SK-N-SH treated with all-trans-retinoic acid at 6 μM for 48 hours (cell line): ENCODE measurements around the gene ZNF318.
"Not testable (repeated sequence)": the region's sequence is repeated elsewhere in the genome, so short reads cannot be mapped to it uniquely, and the experiment has no call there.

Experiments
- ATAC-seq: fragments of 200-7000 bp; cut with Tn5 transposase; 3 replicates; pipeline ENCODE4 v1.9.1; 2020; ENCODE audit warnings: mild to moderate bottlenecking, moderate library complexity
- ARNTL ChIP-seq: fragments of 450-650 bp; formaldehyde crosslinking; IDR thresholded peaks from 2 replicates; pipeline ENCODE4 v1.5.0; 2020; ENCODE audit warnings: low read depth, mild to moderate bottlenecking, moderate library complexity, borderline replicate concordance
- BACH2 ChIP-seq: fragments of 250-450 bp; sonication (Bioruptor Pico); IDR thresholded peaks from 2 replicates; pipeline ENCODE4 v1.9.0; 2021; ENCODE audit warnings: mild to moderate bottlenecking, borderline replicate concordance
- CSDC2 ChIP-seq: fragments of 250-450 bp; sonication (Bioruptor Pico); IDR thresholded peaks from 2 replicates; pipeline ENCODE4 v1.5.0; 2020; ENCODE audit warnings: mild to moderate bottlenecking, moderate library complexity
- ESRRG ChIP-seq: fragments of 250-450 bp; sonication (Bioruptor Pico); IDR thresholded peaks from 2 replicates; pipeline ENCODE4 v1.6.1; 2021; ENCODE audit warnings: mild to moderate bottlenecking
- GLIS3 ChIP-seq: fragments of 250-450 bp; sonication (Bioruptor Pico); IDR thresholded peaks from 2 replicates; pipeline ENCODE4 v1.5.0; 2020; ENCODE audit warnings: mild to moderate bottlenecking, moderate library complexity
- OSR1 ChIP-seq: fragments of 250-450 bp; sonication (Bioruptor Pico); IDR thresholded peaks from 2 replicates; pipeline ENCODE4 v1.8.0; 2022; ENCODE audit warnings: moderate library complexity, mild to moderate bottlenecking, inconsistent platforms
- PPARA ChIP-seq: fragments of 250-450 bp; sonication (Bioruptor Pico); IDR thresholded peaks from 2 replicates; pipeline ENCODE4 v1.5.0; 2020; ENCODE audit warnings: mild to moderate bottlenecking, borderline replicate concordance
- RARB ChIP-seq: fragments of 250-450 bp; sonication (Bioruptor Pico); IDR thresholded peaks from 2 replicates; pipeline ENCODE4 v1.8.0; 2021; ENCODE audit warnings: mild to moderate bottlenecking, moderate library complexity
- SNAI2 ChIP-seq: fragments of 250-450 bp; sonication (Bioruptor Pico); IDR thresholded peaks from 2 replicates; pipeline ENCODE4 v1.5.0; 2020; ENCODE audit warnings: mild to moderate bottlenecking, moderate library complexity
- TCF4 ChIP-seq: fragments of 250-450 bp; sonication (Bioruptor Pico); IDR thresholded peaks from 2 replicates; pipeline ENCODE4 v1.8.0; 2021; ENCODE audit warnings: mild to moderate bottlenecking, moderate library complexity, borderline replicate concordance
- TOX ChIP-seq: fragments of 250-450 bp; sonication (Bioruptor Pico); IDR thresholded peaks from 2 replicates; pipeline ENCODE4 v1.8.0; 2021; ENCODE audit warnings: mild to moderate bottlenecking, moderate library complexity, borderline replicate concordance
- ZC3H10 ChIP-seq: fragments of 250-450 bp; sonication (Bioruptor Pico); IDR thresholded peaks from 2 replicates; pipeline ENCODE4 v1.5.1; 2021; ENCODE audit warnings: mild to moderate bottlenecking, moderate library complexity
- ZFP3 ChIP-seq: fragments of 250-450 bp; sonication (Bioruptor Pico); IDR thresholded peaks from 2 replicates; pipeline ENCODE4 v1.5.0; 2020; ENCODE audit warnings: mild to moderate bottlenecking, moderate library complexity
- ZFP30 ChIP-seq: fragments of 450-650 bp; formaldehyde crosslinking; IDR thresholded peaks from 2 replicates; pipeline ENCODE4 v1.5.0; 2022; ENCODE audit warnings: mild to moderate bottlenecking, moderate library complexity
- ZNF565 ChIP-seq: fragments of 450-650 bp; formaldehyde crosslinking; conservative IDR thresholded peaks from 2 replicates; pipeline ENCODE4 v1.5.0; 2020; ENCODE audit warnings: low read depth, mild to moderate bottlenecking, moderate library complexity
- ZNF8 ChIP-seq: fragments of 450-650 bp; formaldehyde crosslinking; IDR thresholded peaks from 2 replicates; pipeline ENCODE4 v1.5.0; 2020; ENCODE audit warnings: mild to moderate bottlenecking, moderate library complexity
- TF ChIP-seq, protein P1 (sequence below): fragments of 250-450 bp; sonication (Bioruptor Pico); IDR thresholded peaks from 2 replicates; pipeline ENCODE4 v1.8.0; 2021; ENCODE audit warnings: low read depth, mild to moderate bottlenecking, moderate library complexity, borderline replicate concordance
- TF ChIP-seq, protein P2 (sequence below): fragments of 250-450 bp; sonication (Bioruptor Pico); IDR thresholded peaks from 2 replicates; pipeline ENCODE4 v1.5.1; 2021; ENCODE audit warnings: mild to moderate bottlenecking, moderate library complexity
- TF ChIP-seq, protein P3 (sequence below): fragments of 250-450 bp; sonication (Bioruptor Pico); IDR thresholded peaks from 2 replicates; pipeline ENCODE4 v1.5.0; 2020; ENCODE audit warnings: mild to moderate bottlenecking, moderate library complexity
- TF ChIP-seq, protein P4 (sequence below): fragments of 250-450 bp; sonication (Bioruptor Pico); IDR thresholded peaks from 2 replicates; pipeline ENCODE4 v1.8.0; 2020; ENCODE audit warnings: mild to moderate bottlenecking, moderate library complexity, borderline replicate concordance

The ZNF318 gene

DNA sequence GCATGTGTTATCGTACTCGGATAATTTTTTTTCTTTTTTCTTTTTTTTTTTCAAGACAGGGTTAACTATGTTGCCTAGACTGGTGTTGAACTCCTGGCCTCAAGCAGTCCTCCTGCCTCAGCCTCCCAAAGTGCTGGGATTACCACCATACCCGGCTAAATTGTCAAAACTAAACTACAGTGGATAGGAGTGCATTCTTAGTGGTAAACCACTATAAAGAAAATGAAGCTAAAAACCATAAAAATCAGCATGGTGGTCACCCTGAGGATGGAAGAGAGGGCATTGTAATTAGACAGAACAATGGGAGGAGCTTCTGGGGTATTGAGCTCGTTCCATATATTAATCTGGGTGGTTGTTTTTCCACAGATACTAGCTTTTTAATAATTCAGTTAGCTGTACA, 6.2 kb upstream of the ZNF318 start:
- TF ChIP-seq ZNF8 (CRISPR knock-in tag) (no peak), PPARA (no peak), SNAI2 (CRISPR knock-in tag) (no peak), CSDC2 (CRISPR knock-in tag) (no peak), BACH2 (CRISPR knock-in tag) (no peak), ESRRG (CRISPR knock-in tag) (no peak), RARB (CRISPR knock-in tag) (no peak), ZC3H10 (CRISPR knock-in tag) (no peak), OSR1 (no peak), ZNF565 (CRISPR knock-in tag) (no peak), GLIS3 (CRISPR knock-in tag) (no peak), ZFP3 (CRISPR knock-in tag) (no peak)
- TF ChIP-seq, protein P1, sequence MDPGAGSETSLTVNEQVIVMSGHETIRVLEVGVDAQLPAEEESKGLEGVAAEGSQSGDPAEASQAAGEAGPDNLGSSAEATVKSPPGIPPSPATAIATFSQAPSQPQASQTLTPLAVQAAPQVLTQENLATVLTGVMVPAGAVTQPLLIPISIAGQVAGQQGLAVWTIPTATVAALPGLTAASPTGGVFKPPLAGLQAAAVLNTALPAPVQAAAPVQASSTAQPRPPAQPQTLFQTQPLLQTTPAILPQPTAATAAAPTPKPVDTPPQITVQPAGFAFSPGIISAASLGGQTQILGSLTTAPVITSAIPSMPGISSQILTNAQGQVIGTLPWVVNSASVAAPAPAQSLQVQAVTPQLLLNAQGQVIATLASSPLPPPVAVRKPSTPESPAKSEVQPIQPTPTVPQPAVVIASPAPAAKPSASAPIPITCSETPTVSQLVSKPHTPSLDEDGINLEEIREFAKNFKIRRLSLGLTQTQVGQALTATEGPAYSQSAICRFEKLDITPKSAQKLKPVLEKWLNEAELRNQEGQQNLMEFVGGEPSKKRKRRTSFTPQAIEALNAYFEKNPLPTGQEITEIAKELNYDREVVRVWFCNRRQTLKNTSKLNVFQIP (CRISPR knock-in tag): no peak
- TF ChIP-seq, protein P2, sequence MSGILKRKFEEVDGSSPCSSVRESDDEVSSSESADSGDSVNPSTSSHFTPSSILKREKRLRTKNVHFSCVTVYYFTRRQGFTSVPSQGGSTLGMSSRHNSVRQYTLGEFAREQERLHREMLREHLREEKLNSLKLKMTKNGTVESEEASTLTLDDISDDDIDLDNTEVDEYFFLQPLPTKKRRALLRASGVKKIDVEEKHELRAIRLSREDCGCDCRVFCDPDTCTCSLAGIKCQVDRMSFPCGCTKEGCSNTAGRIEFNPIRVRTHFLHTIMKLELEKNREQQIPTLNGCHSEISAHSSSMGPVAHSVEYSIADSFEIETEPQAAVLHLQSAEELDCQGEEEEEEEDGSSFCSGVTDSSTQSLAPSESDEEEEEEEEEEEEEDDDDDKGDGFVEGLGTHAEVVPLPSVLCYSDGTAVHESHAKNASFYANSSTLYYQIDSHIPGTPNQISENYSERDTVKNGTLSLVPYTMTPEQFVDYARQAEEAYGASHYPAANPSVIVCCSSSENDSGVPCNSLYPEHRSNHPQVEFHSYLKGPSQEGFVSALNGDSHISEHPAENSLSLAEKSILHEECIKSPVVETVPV (CRISPR knock-in tag): no peak
- ATAC-seq: no peak

DNA sequence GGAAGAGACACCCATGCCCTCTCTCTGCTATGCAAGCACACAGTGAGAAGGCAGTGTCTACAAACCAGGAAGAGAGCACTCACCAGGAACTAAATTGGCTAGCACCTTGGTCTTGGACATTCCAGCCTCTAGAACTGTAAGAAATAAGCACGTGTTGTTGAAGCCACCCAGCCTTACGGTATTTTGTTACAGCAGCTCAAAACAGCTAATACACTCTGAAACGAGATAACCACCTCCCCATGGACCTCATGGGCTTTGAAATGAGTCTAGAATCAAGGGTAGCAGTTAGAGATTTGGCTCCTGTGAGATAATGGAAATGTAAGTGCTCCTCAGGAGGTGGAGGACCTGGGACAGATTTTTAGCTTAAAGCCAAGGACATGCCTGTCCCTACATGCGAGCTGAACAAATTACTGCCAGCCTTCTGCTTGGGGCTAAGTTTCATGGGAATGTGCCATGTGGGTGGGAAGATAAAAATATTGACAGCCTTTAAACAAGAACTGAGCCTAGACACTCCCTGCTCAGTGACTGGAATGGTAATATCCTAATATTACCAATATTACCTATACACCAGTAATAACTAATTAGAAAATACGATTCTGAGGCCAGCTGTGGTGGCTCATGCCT, 3.9 kb upstream of the ZNF318 start:
- TF ChIP-seq TOX: no peak
- TF ChIP-seq RARB (CRISPR knock-in tag): no peak
- no peak for TF ChIP-seq ESRRG (CRISPR knock-in tag)
- TF ChIP-seq, protein P3, sequence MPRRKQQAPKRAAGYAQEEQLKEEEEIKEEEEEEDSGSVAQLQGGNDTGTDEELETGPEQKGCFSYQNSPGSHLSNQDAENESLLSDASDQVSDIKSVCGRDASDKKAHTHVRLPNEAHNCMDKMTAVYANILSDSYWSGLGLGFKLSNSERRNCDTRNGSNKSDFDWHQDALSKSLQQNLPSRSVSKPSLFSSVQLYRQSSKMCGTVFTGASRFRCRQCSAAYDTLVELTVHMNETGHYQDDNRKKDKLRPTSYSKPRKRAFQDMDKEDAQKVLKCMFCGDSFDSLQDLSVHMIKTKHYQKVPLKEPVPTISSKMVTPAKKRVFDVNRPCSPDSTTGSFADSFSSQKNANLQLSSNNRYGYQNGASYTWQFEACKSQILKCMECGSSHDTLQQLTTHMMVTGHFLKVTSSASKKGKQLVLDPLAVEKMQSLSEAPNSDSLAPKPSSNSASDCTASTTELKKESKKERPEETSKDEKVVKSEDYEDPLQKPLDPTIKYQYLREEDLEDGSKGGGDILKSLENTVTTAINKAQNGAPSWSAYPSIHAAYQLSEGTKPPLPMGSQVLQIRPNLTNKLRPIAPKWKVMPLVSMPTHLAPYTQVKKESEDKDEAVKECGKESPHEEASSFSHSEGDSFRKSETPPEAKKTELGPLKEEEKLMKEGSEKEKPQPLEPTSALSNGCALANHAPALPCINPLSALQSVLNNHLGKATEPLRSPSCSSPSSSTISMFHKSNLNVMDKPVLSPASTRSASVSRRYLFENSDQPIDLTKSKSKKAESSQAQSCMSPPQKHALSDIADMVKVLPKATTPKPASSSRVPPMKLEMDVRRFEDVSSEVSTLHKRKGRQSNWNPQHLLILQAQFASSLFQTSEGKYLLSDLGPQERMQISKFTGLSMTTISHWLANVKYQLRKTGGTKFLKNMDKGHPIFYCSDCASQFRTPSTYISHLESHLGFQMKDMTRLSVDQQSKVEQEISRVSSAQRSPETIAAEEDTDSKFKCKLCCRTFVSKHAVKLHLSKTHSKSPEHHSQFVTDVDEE: no peak
- TF ChIP-seq OSR1: no peak
- TF ChIP-seq, protein P4, sequence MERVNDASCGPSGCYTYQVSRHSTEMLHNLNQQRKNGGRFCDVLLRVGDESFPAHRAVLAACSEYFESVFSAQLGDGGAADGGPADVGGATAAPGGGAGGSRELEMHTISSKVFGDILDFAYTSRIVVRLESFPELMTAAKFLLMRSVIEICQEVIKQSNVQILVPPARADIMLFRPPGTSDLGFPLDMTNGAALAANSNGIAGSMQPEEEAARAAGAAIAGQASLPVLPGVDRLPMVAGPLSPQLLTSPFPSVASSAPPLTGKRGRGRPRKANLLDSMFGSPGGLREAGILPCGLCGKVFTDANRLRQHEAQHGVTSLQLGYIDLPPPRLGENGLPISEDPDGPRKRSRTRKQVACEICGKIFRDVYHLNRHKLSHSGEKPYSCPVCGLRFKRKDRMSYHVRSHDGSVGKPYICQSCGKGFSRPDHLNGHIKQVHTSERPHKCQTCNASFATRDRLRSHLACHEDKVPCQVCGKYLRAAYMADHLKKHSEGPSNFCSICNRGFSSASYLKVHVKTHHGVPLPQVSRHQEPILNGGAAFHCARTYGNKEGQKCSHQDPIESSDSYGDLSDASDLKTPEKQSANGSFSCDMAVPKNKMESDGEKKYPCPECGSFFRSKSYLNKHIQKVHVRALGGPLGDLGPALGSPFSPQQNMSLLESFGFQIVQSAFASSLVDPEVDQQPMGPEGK (CRISPR knock-in tag): no peak
- no peak for TF ChIP-seq PPARA
- no peak for TF ChIP-seq ZNF565 (CRISPR knock-in tag)
- TF ChIP-seq, all 23 proteins: peak for 0

GRCh38 chr6:43370003-43370580, 645 bp upstream of the ZNF318 start:
- not testable (repeated sequence) for ATAC-seq

More for the DNA sequence above, 3.9 kb upstream of the ZNF318 start:
- ATAC-seq: no peak

- no peak for TF ChIP-seq ARNTL
- no peak for TF ChIP-seq ZFP30 (CRISPR knock-in tag)
- TF ChIP-seq, protein P1 (CRISPR knock-in tag): no peak
- TF ChIP-seq, protein P2 (CRISPR knock-in tag): no peak
- TF ChIP-seq ESRRG (CRISPR knock-in tag): no peak
- no peak for TF ChIP-seq ZNF8 (CRISPR knock-in tag)
- no peak for TF ChIP-seq BACH2 (CRISPR knock-in tag)
- TF ChIP-seq TCF4 (CRISPR knock-in tag): no peak
- no peak for TF ChIP-seq RARB (CRISPR knock-in tag)
- TF ChIP-seq GLIS3 (CRISPR knock-in tag): no peak
- no peak for TF ChIP-seq ZC3H10 (CRISPR knock-in tag)
These were observed 937 bp downstream of the ZNF318 start for GRCh38 chr6:43368259-43369160.

More at GRCh38 chr6:43368259-43369160, 937 bp downstream of the ZNF318 start:
- ATAC-seq: peak; percentile 56
